RPMI7951 (cell line): ENCODE data around the gene SOST. TPM values are rescaled to one million over a fixed set of nuclear protein-coding genes. Genes with fewer than 3 reads are reported as not detected.
A peak's percentile ranks its signal among the peaks of the same experiment; 100 is the strongest.

Experiments
- DNase-seq: peaks from one replicate; pipeline ENCODE4 v3.0.0-alpha.2; 2012; ENCODE audit warnings: low read depth
- total RNA-seq: library from RNA; depleted of rRNA; stranded (reverse); fragments of >200 nt; shearing (Covaris generic); gene quantifications from 2 replicates; pipeline ENCODE4 v1.2.3, GENCODE V29; 2014

SOST gene
- total RNA-seq, 1 experiment from 2014 or later: not detected

GRCh38 chr17:43774304-43775250 lies 16.0 kb upstream of the SOST start:
- DNase-seq: no peak

- DNase-seq: no peak
Measured at GRCh38 chr17:43772877-43773648, 14.5 kb upstream of the SOST start.

GRCh38 chr17:43771463-43771862 lies 12.9 kb upstream of the SOST start:
- DNase-seq: no peak

- no peak for DNase-seq
Measured at GRCh38 chr17:43770957-43771356, 12.4 kb upstream of the SOST start.

GRCh38 chr17:43769859-43770258 lies 11.3 kb upstream of the SOST start:
- no peak for DNase-seq

- no peak for DNase-seq
Measured at GRCh38 chr17:43769426-43769825, 10.8 kb upstream of the SOST start.

GRCh38 chr17:43768943-43769342 lies 10.4 kb upstream of the SOST start:
- no peak for DNase-seq

- no peak for DNase-seq
Measured at GRCh38 chr17:43768382-43768781, 9.8 kb upstream of the SOST start.

GRCh38 chr17:43767713-43768059 lies 9.1 kb upstream of the SOST start:
- DNase-seq: no peak

- no peak for DNase-seq
Measured at GRCh38 chr17:43767053-43767712, 8.6 kb upstream of the SOST start.

DNA sequence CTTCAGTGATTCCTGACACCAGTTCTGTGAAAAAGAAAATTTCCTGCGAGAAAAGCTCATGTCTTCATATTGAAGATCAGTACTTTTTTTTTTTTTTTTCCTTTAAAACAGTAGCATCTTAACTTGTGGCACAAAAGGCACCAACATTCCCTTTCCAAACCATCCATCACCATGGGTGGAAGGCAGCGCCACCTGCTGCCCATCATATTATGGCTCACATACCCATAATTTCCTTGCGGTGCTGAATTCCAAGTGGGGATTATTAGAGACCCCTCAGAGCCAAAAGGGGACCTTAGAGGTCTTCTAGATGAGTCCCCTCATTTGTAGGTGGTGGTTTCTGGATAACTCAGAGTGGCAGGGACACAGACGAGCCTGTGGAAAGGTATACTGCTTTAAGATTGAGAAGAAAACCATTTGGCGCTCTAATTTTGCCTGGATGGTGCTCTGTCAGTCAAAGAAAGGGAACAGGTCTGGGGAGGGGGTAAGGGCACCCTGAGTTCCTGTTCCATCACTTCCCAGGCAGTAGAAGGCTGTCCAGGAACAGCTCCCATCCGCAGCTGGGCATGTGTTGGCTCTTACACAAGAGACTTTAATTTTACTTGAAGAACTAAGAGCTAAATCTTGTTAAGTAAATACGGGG lies 7.9 kb upstream of the SOST start:
- peak; percentile 46 for DNase-seq

- DNase-seq: peak; percentile 79
Measured at GRCh38 chr17:43760254-43760852, 1.8 kb upstream of the SOST start.

GRCh38 chr17:43759836-43760235 lies 1.2 kb upstream of the SOST start:
- DNase-seq: no peak

DNA sequence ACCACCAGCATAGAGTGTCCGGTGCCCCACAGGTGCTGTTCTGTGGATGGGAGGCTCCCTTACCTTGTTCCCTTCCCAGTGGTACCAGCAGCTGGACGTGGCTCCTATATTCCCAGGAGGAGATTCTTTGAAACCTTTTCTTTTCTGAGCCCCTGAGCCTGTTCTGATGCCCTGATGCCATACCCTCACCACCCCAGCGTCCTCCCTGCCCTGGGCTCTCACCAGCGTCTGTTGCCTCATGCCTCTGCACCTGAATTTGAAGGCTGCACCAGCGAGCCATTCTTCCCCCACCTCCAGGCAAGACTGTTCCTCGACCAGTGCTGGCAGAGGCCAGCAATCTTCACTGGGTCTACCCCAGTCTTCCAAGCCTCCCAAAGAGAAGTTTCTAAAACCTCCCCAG lies 505 bp downstream of the SOST start:
- no peak for DNase-seq

DNA sequence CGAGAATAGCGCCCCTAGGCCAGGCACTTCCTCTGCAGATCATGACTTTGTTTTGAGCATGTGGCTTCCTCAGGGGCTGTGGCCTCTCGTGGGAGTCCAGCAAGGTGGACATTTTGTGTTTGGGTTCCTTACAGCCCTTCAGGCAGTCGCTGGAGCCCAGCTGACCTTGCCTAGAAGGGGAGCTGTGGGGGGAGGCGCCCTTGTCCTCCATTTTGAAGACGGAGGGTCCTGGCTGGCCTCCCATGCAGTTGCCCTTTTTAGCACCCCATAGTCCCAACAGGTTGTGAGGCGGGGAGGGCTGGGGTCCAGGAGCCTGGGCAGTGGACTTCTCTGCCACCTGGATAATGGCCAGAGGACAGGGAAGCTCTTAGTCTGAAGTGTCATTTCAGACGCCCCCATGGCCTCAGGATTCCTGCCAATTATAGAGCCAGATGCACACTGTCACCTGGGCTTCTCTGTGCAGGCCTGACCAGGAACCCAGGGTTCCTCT lies 1.4 kb downstream of the SOST start:
- DNase-seq: no peak

- DNase-seq: no peak
Measured at GRCh38 chr17:43756201-43756600, 2.4 kb downstream of the SOST start.

DNA sequence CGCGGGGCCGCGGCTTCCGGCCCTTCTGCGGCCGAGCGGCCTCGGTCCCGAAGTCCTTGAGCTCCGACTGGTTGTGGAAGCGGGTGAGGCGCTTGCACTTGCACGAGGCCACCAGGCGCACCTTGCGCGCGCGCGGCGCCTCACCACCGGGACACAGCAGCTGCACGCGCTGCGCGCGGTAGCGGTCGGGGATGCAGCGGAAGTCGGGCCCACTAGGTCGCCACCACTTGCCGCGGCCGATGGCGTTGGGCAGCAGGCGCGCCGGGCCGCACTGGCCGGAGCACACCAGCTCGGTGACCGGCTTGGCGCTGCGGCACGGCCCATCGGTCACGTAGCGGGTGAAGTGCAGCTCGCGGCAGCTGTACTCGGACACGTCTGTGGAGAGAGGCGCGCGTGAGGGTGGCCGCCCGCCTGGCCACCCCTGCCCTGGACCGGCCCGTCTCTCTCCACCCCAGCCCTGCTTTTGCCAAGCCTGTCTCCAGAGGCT lies 3.2 kb downstream of the SOST start:
- peak; percentile 34 for DNase-seq

DNA sequence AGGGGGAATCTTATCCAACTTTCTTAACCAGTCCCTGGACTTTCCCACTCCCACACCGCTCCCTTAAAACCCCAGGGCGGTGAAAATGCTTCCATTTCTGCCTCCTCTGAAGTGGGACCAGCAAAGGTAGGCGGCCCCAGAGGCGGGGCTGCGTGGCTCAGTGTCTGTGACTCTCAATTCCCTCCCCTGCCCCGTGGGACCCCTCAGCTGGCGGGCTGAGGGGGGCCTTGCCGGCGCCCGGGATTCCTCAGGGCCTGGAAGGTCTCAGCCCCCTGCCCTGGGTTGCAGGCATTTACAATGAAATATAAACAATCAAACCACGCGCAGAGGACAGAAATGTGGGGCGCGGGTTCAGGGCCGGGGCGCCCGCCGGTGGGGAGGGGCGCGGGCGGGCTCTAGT lies 3.6 kb downstream of the SOST start:
- DNase-seq: no peak

DNA sequence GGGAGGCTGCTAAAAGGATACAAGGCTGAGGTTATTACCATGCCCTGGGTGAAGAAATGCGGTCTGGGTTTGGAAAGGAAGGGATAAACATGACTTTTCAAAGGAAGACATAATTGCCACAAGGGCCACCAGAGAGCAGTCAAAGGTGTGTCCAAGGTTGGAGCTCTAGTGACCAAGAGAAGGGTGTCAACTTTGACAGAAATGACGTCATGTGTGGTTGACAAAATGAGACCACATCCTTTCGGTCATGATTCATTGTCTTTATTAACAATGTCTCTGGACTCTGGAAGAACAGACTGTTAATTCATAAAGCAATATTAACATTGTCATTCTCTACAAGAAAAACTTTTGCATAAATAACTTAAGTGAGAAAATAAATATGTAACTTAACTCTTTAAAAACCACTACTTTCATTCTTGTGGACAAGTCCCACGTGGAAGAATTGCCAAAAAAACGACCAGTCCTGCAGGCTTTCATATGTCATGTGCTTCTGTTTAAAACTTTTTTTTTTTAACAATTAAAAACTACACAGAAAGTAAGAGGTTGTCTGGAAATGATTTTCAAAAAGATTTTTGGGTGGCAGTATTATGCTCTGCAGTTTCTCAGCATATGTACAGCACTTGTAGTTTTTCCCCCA lies 5.0 kb downstream of the SOST start:
- DNase-seq: peak; percentile 69

GRCh38 chr17:43750153-43750552 lies 8.4 kb downstream of the SOST start:
- no peak for DNase-seq

DNA sequence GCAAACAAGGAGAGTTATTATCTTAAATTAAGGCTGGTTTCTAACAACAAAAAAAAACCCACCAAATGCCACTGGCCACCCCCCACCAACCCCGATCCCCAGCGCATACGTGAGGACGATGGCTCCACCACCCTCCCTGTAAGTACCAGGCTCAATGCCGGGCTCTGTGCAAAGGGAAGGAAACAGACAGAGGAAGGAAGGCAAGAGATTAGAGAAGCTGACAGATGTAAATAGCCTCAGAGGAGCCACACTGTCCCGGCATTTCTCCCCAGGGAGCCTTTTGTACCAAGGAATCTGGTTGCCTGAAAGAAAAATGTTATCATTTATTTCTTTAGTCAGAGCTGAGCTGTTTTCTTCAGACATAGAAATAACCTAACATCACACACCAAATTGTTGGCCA lies 13.1 kb downstream of the SOST start:
- DNase-seq: no peak
